NCI-H1105 (cell line): ENCODE data around the gene MGAT4C.

Source experiments
- DNase-seq: peaks from one replicate; lab custom pipeline; 2025; lab: John Stamatoyannopoulos, UW

The MGAT4C gene

DNA sequence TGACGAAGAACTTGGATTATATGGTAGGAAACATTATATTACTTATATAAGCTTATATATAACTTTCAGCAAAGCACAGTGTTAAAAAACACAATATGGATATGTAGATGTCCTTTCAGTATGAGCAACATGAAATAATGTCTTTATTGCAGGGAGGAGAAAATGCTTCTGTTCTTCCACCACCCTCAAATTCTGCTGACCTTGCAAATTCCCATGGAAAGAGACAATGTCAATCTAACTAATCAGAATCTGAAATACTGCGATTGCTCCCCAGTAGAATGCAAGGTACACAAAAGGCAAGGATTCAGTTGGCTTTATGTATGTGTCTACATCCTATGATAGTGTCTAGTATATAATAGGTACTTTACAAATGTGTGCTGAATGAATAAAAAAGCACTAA lies 26.4 kb downstream of the MGAT4C start:
- DNase-seq: no peak

DNA sequence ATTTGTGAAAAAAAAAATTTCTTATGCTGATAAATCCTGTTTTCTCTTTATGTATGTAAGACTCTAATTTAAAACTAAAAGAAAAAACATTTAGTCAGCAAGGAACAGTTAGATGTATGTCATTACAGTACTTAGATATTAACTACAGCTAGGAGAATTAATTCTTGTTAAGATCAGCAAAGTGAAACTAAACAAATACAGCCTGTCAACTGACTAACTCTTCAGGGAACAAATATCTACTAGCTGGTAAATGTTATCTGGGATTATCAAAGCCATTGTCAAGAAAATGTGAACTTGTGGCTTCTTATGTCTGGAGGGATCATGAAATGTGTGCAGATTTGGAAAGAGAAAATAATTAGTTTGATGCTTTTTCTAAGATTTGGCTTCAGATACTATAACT lies 27.5 kb downstream of the MGAT4C start:
- no peak for DNase-seq

DNA sequence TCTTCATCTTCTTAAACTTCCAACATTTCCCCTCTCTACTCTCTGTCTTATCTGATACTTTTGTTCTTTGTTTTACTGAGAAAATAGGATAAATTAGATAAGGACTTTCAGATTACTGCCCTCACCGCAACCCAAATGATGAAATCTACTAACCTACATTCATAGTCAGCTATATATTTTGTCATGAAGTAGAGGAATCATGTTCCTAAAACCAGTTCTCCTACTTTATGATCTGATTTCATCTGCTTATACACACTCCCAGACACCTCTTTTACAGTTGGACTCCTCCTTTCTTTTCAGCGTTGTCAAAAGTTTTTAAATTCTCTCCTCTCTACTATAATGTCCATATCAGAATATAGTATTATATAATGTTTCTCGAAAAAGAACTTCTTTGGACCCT lies 29.7 kb downstream of the MGAT4C start:
- DNase-seq: no peak

DNA sequence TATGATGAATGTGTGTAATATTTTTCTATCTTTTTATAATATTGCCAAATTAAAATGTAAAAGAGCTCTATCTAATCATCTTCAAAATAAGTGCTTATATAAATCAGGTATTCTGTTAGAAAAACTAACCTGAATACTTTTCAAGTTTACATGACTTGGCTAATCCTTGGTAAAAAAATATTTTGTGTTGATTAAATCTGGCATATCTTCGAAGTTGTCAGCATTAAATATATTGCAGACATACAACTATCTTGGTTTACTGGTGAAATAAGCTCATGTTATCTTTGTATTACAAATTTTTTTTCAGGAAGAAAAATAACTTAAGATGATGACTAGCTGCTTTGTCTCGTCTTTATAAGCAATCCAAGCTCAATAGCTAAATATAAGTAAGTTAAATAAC lies 39.6 kb downstream of the MGAT4C start:
- no peak for DNase-seq

DNA sequence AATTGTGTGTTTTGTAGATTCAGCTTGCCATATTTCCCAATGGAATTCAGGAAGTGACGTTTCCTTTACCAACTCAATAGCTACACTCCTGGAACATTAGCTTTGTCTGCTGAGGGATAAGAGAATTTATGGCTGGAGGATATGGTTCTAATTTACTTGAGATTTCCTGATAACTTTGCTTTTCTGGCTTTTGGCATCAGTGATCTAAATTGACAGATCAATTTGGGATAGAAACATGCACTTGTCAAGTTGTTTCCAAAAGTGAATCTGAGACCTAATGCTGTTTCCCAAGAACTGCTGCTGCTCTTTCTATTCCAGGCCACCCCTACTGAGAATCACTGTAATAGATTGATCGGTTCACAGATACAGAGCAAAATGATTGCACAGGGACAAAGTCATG lies 43.2 kb downstream of the MGAT4C start:
- no peak for DNase-seq

DNA sequence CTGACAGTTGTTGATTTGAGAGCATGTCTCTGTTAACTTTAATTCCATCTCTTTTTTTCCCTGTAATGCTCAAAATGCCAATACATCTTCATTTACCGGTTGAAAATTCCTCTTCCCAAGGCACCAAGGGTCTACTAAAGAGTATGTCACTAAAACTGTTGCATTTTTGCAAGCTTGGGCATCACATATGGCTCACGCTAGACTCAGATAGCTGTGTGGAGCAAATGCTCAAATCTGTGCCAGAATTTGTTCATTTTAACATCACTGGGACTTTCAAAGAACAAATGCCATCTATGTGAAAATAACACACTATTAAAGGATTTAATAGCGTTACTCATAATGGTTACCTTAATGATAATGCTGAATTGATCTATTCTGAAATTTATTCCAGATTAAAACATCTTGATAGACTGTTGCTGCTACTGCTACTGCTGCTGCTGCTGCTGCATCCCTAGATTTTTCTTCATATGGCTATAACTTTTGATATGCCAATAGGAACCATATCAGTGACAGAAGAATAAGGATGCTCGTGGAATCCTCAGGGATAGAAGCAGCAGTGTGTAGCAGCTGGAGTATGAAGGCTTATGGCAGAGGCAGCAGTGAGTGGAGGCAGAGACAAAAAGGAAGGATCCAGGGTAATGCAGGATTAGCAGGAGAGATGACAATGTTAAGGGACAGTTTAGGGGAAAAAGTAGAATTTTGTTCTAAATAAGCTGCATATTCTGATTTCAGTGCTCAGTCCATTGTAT lies 57.3 kb downstream of the MGAT4C start:
- no peak for DNase-seq

DNA sequence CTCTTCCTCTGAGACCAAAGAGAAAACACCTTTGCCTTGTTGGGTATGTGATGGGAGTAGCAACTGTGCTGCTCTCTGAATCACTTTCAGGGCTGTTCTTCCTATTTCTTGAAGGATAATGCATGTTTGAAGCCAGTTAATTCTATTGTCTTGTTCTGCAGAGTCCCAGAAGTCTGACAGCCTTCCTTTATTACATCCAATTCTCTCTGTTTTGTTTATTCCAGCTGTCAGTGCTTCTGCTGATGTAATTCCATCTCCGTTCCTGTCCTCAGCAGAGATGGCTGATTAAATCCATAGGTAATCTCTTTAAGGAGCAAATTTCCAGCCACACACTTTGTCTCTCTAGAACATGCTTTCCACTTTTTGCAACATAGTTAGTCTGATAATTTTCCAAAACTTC lies 59.7 kb downstream of the MGAT4C start:
- DNase-seq: no peak

DNA sequence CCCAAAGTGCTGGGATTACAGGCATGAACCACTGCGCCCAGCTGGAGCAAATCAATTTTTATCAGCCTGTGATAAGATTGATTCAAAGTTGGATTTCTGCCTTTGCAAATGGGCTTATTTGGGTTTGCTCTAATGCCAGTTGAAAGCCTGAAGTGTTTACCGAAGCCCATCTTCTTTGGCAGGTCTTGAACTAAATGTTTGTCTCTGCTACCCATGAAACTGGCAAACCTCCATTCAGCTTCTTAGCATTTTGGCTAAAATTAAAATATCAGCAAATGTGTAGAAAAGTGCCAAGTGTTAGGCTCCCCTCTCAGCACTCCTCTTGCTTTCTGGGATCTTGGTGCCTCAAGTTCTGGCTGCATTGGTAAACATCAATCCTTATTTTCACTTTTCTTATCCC lies 61.5 kb downstream of the MGAT4C start:
- no peak for DNase-seq

DNA sequence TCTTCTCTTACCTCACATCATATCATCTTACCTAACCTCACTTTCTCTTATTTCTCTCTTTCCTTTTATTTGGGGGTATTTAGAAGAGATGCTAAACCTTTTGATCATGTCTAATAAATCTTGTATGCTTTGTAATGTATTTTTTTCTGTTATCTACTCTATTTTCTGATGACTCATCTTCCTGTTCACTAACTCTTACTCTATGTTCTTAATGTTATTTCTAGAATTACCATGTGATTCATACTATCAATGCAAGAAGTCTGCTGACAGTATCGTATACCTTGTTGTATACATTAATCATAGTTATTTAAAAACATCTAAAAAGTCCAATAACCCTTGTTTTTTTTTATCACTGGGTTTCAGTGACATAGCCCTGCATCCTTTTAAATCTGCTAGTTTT lies 62.3 kb downstream of the MGAT4C start:
- no peak for DNase-seq

DNA sequence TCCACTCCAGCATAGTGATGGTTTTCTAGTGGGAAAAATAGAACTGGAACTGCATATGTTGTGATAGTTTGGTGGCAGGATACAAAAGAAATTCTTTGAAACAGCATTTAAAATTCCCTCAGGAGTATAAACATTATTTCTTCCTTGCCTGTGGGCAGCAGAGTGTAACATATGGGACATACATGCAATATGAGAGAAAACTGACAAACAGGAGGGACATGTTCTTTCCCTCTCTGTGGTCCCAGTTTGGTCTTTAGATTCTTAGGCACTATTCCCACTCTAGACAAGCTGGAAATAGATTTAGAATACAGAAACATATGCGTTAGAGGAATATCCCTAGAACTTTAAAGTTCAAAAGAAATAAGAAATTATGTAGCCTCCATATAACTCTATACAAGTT lies 68.0 kb downstream of the MGAT4C start:
- no peak for DNase-seq

DNA sequence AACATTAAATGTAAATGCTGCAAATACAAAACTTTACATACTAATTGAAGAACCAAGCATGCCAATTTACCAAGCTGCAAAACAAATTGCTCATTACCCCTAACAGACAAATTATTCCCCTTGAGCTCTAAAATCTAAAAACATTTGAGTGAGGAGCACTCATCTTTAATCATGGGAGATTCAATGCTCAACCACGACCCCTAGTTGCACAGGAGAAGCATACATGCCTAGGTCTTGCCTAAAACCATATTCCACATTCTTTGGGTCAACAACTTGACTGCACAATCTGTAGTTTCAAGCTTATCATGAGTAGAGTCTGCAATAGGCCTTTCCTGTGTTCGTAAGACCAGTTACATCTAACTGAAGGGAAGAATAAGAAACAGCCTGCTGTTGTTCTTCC lies 69.7 kb downstream of the MGAT4C start:
- DNase-seq: no peak

DNA sequence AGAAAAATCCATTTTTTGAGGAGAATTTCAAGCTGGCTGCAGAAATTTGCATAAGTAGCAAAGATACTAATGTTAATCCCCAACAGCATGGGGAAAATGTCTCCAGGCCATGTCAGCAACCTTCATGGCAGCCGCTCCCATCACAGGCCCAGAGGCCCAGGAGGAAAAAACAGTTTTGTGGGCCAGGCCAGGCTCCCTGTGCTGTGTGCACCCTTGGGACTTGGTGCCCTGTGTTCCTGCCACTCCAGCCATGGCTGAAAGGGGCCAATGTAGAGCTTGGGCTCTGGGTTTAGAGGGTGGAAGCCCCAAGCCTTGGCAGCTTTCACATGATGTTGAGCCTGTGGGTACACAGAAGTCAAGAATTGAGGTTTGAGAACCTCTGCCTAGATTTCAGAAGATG lies 76.3 kb downstream of the MGAT4C start:
- DNase-seq: no peak

DNA sequence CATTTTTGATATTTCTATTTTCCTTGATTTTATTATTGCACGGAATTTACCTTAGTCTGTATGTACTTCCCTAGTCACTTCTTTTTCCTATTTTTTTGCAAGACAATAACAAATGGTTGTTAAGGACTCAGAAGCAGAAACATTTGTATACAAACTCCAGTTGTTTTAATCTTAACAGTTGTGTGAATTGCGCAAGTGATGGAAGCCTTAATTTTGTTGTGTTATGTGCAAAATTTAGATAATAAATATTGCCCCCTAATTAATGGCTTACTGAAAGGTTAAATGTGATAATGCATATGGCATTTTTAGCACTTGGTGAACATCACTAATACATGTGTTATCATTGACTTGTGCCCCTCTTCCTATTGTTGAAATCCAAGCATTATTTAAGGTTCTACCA lies 82.0 kb downstream of the MGAT4C start:
- no peak for DNase-seq

DNA sequence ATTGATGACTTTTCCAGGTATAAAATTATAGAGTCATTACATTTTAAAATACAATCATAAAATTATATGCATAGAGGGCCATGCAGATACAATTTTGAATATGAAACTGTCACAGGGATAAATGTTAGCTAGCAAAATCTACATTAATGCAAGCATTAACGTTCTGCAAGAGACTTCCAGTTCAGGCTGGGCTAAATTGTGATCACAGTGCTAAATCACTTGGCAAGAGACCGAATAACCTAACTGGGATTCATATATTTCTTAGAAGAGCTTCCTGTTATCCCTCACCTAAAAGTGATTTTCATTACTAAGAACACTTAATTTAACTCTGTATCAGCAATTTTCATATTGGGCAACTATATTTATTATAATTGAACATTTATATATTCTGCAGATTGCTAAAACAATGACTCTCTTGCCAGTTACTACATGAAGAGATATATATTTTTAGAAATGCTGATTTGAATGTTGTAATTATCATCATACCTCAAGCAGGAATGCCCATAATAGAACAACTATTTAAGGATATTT lies 83.2 kb downstream of the MGAT4C start:
- DNase-seq: no peak

DNA sequence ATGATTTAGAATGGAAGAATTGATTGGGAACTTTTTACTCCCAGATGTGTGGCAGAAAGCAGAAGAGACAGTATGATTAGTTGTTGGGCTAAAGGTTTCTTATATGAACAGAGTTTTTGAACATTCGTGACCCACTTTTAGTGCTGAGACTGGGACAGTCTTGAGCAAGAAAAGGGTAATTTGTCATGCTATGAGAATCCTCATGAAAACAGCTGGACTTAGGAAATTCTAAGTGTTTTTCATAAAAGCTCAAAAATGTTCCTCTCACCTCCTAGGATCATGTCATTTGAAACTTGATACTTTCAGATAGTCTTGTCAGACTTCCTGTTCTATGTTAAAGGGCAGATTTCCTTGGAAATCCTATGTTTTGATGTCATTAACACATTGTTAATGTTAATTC lies 86.1 kb downstream of the MGAT4C start:
- DNase-seq: no peak

DNA sequence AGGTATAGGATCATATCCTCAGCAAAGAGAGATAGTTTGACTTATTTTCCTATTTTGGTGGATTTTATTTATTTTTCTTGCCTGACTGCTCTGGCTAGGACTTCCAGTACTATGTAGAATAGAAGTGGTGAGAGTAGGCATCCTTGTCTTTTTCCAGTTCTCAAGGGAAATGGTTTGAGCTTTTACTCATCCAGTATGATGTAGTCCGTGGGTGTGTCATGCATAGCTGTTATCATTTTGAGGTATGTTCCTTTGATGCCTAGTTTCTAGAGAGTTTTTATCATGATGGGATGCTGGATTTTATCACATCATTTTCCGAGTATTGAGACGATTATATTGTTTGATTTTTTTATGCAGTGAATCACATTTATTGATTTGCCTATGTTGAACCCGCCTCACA lies 97.2 kb downstream of the MGAT4C start:
- DNase-seq: no peak

DNA sequence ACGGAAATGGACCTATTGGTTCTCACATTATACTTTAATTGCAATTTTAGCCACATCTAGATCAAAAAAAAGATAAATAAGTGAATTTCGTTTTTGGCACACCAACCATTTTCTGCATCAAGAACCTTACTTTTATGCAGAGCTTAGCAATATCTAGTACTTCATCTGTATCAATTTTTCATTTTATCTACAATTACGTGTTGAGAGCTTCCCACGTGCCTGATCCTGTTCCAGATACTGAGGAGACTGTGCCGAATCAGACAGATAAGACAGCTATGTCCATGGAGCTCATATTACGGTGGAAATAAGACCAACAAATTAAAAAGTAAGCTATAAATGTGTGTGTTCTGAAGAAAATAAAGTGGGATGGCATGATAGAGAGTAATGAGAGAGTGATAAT lies 101.6 kb downstream of the MGAT4C start:
- DNase-seq: no peak

DNA sequence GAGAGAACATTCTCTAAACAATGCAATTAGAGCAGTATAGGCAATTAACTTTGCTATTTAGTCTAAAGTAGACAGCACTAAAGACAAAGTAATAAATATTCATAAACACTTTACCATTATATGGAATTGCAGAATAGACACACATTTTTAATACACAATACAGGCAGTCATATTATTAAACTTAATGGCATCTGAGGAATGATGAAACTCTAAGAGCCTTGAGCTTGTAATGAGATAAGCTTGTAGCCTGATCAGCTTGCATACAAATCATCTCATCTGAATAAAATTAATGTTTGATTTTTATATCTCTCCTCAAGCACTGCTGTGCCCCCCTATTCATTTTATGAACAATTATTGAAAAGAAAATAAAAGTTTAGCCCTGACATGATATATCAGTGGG lies 107.6 kb downstream of the MGAT4C start:
- no peak for DNase-seq

DNA sequence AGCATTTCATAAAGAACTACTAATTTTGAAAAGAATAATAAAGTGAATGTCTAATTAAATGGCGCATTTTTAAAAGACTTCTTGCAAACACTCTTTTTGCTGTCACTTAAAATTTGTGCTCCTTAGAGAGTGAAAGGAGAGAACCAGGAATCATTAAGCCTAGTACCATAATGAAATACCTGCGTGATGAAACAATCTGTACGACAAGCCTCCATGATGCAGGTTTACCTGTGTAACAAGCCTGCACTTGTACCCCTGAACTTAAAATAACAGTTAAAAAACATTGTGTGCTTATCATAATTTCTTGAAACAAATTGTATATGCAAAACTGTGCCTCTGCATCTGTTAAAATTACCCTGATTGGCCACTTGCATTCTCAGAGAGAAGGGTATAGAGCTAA lies 108.1 kb downstream of the MGAT4C start:
- DNase-seq: no peak

DNA sequence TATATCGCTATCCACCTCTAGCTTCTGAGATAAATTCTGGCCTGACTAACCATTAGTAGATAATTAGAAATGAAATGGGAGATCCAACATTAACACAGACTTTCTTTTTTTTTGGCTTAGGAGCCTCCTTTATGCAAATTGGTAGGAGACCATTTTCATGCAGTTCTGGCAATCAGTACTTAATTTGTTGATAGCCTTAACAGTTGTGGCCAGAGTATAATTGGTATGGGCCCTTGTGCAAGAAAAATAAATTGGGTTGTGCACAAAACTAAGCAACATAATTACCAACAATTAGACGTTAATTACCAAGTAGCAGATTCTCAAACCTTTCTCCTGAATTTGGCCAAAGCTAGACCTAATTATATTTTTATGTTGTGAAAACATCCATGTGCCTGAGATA lies 111.0 kb downstream of the MGAT4C start:
- DNase-seq: peak; percentile 74

DNA sequence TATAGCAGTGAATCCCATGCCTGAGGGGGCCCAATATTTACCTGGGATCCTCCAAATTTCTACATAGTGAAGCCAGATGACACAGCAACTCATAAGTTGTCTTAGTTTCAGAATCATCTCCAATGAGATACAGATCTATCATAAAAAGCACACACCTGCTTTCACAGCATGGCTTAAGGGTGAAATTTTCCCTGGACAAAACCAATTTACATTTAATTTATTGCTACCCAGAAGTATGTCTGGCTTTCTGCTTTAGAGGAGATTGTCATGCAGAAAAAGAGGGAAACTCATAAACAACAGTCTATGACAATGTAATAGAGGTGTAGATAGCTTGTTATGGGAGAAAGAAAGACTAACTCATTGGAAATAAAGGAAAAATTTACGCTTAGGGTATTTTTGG lies 113.0 kb downstream of the MGAT4C start:
- DNase-seq: no peak

DNA sequence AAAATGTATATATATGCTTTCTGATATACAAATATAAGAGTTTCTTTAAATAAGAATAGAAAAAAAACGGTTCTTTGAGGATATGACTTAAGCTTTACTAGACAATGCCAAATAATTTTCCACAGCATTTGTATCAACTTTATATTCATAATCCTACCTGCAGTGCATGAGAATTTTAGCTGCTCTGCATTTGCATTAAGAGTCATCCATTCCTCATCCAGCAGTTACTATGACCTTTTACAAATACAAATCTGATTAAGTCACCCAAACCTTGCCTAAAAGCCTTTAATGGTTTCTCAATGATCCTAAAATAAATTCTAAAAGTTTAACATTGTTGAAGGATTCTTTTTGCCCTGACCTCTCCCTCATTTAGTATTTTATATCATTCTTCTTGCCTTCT lies 116.5 kb downstream of the MGAT4C start:
- DNase-seq: no peak

DNA sequence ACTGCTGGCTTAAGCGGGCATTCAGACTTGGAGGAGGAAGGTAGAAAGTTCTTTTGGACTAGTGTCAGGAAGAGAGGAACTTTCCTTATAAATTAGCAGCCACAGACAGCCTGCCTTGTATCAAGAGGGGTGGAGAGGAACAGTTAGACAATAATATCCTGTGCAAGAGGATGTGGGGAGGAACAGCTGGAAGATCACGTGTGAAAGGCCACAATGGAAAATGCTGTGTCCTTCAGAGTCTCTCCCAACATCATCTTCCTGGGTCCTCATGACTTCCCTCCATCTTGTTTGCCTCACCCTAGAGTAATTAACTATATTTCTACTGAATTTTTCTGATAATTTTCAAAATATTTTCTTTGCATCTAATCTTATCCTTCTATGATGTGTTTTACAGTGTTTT lies 117.4 kb downstream of the MGAT4C start:
- no peak for DNase-seq

DNA sequence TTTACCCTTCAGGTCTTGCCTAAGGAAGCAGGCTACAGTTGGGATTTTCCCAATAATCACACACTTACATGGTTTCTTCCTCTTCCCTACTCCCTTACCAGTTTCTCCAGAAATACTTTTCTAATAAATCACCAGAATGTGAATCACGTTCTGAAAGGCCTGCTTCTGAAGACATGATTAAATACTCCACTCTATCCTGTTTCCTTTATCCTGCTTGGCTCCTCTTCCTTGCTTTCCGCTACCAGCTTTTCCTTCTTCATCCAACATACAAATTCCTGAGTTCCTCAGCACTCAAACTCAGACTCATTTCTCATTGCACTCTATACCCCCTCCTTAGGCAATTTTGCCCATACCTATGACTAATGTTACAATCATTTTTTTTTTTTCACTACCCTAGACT lies 118.3 kb downstream of the MGAT4C start:
- no peak for DNase-seq
